ENCODE measurements around the gene FABP1.

- TF ChIP-seq CTCF (IDR thresholded peaks at IDR 0.05), result no peak
- TF ChIP-seq POLR2A (IDR thresholded peaks at IDR 0.05), result no peak
These were observed 38.9 kb downstream of the FABP1 start for GRCh38 chr2:88088999-88089398.
